Keratinocyte (primary cell): Measurements from ENCODE around the gene HMCN1.

Experiments used
- EZH2 ChIP-seq: IDR thresholded peaks from one replicate; pipeline ENCODE4 v1.6.1; 2012; ENCODE audit warnings: inconsistent platforms, mild to moderate bottlenecking, low read length, moderate library complexity
- TF ChIP-seq, protein P1 (sequence below), 3 experiments: IDR thresholded peaks in 1 of 3; conservative IDR thresholded peaks in 1 of 3; optimal IDR thresholded peaks in 1 of 3; 2 replicates in 2 of 3; 3 replicates in 1 of 3; pipeline versions ENCODE3 to v1.5.1; 2011; ENCODE audit warnings: low read length in 3 of 3, mild to moderate bottlenecking in 3 of 3, moderate library complexity in 2 of 3, control low read depth in 1 of 3, inconsistent platforms in 1 of 3; ENCODE audit not compliant: insufficient read depth in 2 of 3; ENCODE audit errors: extremely low read depth in 1 of 3

DNA sequence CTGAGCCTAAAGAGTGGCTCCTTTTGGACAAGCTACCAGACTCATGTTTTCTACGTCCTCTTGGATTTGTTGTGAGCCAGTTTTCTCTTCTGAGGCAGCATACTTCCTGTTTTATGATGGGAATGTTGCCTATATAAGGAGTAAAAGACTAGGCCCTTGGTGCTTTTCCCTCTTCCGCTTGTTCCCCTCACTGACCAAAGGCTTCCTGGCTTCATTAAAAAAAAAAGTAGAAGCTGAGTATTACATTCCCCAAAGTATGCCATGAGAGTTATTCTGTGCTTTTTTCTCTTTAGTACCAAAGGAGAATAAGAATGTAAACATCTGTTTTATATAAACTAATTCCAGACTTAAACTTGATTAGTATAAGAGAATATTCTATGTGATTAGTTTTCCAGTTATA, 6.5 kb upstream of the HMCN1 start:
- TF ChIP-seq, protein P1, sequence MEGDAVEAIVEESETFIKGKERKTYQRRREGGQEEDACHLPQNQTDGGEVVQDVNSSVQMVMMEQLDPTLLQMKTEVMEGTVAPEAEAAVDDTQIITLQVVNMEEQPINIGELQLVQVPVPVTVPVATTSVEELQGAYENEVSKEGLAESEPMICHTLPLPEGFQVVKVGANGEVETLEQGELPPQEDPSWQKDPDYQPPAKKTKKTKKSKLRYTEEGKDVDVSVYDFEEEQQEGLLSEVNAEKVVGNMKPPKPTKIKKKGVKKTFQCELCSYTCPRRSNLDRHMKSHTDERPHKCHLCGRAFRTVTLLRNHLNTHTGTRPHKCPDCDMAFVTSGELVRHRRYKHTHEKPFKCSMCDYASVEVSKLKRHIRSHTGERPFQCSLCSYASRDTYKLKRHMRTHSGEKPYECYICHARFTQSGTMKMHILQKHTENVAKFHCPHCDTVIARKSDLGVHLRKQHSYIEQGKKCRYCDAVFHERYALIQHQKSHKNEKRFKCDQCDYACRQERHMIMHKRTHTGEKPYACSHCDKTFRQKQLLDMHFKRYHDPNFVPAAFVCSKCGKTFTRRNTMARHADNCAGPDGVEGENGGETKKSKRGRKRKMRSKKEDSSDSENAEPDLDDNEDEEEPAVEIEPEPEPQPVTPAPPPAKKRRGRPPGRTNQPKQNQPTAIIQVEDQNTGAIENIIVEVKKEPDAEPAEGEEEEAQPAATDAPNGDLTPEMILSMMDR (optimal IDR thresholded peaks at IDR 0.05 in 1 of 3, IDR thresholded peaks at IDR 0.05 in 1 of 3, conservative IDR thresholded peaks at IDR 0.05 in 1 of 3; ENCODE audit: extremely low read depth in 1 of 3, insufficient read depth in 2 of 3, low read length in 3 of 3) = no peak
- no peak for TF ChIP-seq EZH2
